GM18502 (cell line): ENCODE results near the gene GOLGA2.

Experiments
- ATAC-seq: cut with Tn5 transposase; IDR thresholded peaks from one replicate; pipeline ENCODE4 v1.9.1; 2021; ENCODE audit warnings: mild to moderate bottlenecking; ENCODE audit not compliant: unreplicated experiment, poor library complexity

The GOLGA2 gene

DNA sequence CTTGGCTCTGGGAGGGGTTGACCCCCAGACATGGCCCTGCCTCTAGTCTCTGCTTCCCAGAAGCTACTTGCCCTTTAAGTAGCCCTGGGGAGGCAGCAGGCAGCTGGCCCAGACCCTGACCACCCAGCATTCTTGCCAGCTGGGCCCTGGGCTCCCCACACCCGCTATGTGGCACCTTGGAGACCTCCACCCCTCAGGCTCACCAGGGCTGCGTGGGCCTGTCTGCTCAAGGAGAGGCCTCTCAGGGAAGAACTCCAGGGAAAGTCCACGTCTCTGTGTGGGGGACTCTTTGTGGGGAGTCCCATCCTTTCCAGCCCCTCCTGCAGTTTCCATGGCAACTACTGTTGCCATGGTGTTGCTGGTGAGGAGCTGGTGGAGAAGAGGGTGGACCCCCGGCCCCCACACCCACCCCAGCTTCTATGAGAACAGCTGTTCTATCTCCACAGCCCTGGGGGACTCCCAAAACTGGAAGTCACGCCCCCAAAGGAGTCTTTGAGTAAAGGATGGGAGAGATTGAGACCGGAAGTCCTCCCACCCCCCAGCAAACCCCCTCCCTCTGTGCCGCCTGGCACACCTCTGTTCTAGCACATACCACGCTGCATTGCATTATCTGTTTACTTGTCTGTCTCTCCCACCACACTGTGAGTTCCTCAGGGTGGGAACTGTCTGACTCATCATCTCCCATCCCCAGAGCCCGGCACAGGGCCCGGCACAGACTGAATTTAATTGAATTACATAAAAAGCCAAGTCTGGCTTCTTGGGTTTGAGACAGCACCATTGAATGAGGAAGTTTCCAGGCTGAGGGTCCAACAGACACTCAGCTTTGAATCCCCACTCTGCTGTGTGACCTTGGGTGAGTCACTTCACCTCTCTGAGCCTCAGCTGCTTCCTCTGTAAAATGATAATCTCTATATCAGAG, 60.1 kb downstream of the GOLGA2 start:
- ATAC-seq: no peak

DNA sequence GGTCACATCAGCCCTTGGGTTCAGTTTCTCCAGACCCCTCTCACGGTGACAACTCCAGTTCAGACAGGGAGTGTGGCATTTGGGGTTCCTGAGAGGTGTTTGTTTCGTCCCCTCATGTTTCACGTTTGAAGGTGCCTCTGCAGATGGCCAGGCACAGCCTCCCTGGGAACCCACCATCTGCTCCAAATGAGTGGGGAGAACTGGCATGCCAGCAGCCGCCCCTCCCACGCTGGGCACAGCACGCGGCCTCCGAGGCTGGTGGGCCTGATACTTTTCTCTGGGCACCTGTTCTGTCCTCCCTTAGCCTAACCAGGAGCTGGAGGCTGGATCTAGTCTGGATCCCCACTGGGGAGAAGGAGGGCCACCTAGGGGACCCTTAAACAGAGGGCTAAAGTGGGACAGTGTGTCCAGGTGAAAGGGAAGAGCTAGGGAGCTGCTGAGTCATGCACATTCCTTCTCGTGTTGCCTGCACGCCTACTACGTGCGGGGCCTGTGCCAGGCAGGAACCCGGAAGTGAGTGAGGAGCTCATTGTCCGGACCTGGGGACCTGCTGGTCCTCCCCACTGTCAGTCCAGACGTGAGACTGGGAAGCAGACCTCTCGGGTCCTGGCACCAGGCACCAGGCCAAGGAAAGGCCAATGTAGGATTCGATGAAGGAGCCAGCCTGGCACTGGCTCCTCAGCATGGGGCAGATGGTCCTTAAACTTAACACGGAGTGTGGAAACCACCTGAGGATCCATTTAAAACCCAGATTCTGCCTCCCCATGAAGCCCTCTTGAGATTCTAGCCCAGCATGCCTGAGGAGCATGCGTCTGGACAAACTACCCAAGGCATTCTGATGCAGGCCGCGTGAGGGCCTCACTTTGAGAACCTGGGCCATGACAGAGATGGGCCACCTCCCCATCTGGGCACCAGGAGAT, 61.0 kb downstream of the GOLGA2 start:
- ATAC-seq: no peak

DNA sequence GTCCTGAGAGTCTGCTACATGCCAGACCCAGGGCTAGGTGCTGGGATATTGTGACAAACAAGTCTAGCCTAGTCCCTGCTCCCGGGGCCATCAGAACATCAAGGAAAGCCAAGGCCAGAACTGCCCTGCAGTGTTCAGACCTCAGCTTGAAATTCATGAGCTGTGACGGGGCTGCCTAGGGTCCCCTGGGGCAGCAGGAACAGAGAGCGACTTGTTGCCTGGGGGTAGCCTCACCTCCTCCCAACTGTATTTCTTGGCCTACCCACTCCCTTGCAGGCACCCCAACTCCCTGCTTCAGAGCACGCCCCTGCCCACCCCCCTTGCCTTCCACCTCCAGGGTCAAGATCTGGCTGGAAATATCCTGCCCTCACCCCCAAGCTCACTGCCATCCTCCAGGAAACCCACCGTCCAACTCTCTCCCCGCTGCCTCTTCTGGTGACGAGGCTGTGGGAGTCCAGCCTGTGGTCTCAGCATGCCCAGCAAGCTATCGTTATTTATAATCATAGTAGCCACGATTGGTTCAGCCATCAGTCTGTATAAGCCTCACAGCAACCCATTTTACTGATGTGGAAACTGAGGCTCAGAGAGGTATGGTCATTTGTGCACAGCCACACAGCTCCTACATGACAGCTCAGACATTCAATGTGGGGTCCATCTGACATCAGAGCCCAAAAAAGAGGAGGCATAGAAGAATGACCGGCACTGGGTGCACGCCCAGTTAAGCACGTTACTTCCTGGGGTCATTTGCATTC, 61.9 kb downstream of the GOLGA2 start:
- no peak for ATAC-seq

DNA sequence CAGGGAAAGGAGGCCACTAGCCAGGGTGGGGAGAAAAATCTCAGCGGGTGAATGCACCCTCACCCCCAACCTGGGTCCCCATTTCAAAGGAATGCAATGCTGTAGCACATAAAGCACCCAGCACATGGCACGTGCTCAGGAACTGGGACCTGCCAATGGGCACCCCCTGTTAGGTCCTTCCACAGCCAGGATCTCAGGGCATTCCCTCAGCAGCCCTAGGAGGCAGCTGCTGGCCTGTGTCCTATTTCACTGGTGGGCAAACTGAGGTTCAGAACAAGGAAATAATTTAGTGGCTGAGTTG, 63.9 kb downstream of the GOLGA2 start:
- ATAC-seq: no peak

DNA sequence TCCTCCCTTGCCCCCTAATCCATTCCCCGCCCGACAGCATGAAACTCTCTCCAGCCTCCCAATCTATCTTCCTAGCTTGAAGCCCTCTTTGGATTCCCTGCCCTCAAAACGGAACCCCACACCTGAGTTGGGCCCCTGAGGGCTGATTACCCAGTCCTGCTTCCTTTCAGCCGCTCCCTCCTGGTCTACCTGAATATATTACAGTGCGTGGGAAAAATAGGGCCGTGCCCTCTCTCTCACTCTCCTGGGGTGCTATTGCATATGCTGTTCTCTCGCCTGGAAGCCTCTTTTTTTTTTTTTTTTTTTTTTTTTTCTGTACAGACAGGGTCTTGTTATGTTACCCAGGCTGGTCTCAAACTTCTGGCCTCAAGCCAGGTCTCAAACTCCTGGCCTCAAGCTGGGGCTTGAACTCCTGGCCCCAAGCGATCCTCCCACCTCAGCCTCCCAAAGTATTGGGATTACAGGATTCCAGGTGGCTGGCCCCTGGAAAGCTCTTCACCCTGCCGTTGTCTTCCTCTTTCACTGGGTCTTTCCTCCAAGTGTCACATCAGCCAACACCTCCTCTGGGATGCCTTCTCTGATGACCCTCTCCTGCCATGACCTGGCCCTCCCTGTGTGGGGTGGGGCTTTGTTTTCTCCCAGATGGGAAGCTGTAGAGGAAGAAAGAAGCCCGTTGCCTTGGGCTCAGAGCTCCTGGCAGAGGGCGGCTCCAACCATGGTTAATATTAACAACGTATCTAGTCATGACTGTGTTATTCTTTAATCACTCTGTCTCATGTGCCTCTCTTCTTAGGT, 64.4 kb downstream of the GOLGA2 start:
- ATAC-seq: no peak

DNA sequence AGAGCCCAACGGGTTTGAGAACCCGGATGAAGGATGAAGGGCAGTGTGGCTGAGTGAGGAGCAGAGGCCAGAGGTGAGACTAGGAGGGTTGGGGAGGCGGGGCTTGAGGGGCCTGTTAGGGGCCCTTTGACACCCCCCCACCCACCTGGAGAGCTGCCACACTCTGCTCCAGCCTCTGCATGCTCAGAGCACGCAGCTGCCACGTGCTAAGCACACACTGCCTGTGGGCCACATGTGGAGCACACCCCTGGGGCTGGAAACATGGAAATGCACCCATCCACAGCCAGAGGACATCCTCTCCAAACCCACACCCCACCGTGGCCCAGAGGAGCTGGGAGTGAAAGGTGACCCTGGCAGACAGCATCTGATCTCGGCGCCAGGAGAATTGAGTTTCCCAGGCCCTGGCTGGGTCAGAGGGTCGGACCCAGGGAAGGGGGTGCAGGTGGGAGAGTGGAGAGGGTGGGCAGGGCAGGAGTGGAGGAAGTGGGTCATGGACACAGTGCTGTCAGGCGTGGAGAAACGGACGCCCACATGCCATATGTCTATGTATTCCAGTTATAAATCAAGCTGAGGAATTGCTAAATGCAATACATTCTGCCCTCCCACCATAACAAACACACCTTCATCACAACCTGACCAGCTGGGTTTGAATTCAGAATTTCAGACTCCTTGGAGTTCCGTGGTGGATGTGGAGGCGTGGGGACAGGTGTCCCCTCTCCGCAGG, 66.7 kb downstream of the GOLGA2 start:
- ATAC-seq: no peak

DNA sequence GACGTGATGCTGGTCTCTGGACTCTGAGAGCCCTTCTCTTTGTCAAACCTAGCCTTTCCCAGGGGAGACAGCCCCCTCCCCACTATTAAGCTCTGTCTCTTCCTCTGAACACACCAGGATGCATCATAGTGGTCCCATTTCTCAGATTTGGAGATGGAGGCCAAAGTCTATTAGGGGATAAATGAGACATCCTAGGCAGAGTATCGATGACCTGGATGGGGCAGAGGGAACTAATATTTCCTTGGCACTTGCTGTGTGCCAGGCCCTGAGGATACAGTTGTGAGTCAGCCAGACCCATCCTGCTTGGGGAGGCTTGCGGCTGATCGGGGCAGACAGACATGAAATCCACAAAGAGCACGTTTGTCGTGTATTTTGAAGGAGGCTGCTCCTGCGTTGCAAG, 67.4 kb downstream of the GOLGA2 start:
- ATAC-seq: no peak

DNA sequence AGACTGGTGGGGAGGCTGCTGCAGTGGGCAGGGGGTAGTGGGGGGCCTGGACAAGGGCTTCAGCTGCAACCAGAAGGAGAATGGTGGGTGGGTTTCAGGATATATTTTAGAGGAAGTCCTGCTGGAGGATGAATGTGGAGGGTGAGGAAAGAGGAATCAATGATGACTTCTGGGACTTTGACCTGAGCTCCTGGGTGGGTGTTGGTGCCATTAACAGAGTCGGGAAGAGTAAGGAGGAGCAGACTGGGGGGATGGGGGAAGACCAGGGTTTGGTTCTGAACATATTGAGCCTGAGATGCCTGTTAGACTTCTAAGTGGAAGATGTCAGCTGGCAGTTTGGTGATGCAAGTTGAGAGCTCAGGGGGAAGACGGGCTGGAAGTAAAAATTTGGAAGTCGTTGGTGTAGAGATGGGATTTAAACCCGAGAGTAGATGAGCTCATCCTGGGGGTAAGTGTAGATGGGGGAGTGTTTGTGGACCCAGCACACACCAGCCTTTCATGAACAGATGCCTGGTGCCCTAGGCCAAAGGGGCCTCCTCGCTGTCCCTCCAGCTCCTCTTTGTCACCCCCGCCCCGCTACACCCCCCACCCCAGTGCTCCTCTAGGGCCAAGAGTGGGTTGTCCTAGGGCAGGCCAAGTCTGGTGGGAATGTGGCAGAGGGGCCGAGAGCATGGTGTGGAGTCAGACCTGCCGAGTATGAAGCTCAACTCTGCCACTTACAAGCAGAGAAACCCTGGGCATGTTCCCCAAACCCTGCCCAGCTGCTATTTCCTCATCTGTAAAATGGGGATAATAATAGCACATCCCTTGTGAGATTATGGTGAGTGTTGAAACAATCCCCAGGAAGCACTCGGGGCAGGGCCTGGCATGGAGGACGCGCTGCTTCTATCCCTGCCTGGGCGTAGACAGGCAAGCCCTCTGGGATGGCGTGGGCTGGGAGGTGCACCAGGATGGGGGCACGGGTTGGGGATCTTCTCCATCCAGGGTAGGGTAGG, 68.6 kb downstream of the GOLGA2 start:
- ATAC-seq: no peak

DNA sequence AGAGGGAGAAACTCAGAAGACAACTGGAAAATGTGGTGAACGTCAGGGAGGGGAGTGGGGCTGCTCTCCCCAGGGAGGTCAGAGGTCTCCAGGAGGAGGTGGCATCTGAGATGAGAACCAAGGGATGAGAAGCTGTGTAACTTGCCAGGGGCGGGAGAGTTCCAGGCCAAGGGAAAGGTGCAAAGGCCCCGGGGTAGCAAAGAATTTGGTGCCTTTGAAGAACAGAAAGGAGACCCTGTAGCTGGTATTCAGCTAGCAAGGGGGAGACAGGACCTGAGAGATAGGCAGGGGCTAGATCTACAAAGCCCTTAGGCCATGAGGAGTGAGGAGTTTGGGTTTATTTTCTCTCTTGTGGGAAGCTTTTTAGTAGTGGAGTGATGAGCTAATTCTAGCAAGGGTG, 69.3 kb downstream of the GOLGA2 start:
- no peak for ATAC-seq
